GM13976 (cell line): ENCODE measurements around the gene SRPK3.

Experiments used
- DNase-seq: peaks from one replicate; pipeline ENCODE4 v3.0.0; 2012; ENCODE audit warnings: low spot score
- CTCF ChIP-seq: IDR thresholded peaks from 2 replicates; pipeline ENCODE4 v1.5.1; 2012; ENCODE audit warnings: borderline replicate concordance, mild to moderate bottlenecking; ENCODE audit not compliant: insufficient read depth; ENCODE audit errors: extremely low read depth, missing control alignments, control extremely low read depth
- in situ Hi-C: fragments of 300-500 bp; cut with MboI; formaldehyde crosslinking; loops from one replicate; pipeline ENCODE4 v1.12.0; 2022; ENCODE audit warnings: low sequenced_read_pairs, mixed read lengths, inconsistent platforms; ENCODE audit not compliant: unreplicated experiment

Gene SRPK3

DNA sequence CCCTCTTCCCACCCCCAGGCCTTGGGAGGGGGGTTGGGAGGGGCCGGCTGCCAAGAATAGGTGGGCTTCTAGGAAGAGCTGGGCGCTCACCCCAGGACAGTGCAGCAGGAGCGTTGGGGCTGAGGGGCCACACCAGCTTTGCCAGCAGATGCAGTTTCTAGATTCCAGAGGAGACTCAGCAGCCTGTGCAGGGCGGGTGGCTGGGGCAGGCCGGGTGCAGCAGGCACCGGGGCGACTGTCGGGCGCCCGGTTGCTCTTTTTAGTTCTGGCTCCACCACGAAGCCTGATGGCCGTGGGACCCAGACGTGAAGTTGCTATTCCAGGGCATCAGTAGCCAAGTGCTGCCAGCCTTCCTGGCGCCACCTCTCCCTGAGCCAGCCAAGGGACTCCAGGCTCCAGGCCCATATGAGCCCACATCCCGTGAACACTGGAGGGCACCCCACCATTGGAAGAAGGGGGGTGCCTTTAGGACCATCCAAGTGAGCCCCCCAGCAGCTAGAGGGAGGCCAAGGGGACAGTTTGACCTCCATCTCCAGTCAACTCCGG, 19.4 kb downstream of the SRPK3 start:
- in situ Hi-C loops: no loop called here
- no peak for TF ChIP-seq CTCF
- DNase-seq: no peak

DNA sequence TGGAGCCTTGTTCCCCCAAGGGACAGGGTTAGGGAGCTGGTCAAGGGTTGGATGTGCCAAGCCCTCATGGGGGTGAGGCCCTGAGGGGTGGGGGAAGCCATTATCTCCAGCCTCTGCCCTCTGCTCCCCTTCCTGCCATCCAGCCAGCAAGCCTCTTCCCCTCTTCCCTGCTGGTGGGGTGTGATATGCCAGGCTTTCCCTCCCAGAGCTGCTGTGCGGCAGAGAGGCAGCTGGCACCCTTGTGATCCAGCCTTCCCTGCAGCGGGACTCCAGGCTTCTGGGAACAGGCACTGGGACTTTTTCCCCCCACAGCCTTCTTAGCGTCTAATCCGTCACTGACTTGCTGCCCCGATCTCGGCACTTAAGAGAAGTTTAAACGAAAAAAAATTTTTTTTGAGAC, 19.9 kb downstream of the SRPK3 start:
- in situ Hi-C loops: no loop called here
- DNase-seq: no peak
- no peak for TF ChIP-seq CTCF

- no peak for TF ChIP-seq CTCF
- in situ Hi-C loops: no loop called here
- DNase-seq: no peak
These were observed 20.8 kb downstream of the SRPK3 start for GRCh38 chrX:153801669-153802068.

DNA sequence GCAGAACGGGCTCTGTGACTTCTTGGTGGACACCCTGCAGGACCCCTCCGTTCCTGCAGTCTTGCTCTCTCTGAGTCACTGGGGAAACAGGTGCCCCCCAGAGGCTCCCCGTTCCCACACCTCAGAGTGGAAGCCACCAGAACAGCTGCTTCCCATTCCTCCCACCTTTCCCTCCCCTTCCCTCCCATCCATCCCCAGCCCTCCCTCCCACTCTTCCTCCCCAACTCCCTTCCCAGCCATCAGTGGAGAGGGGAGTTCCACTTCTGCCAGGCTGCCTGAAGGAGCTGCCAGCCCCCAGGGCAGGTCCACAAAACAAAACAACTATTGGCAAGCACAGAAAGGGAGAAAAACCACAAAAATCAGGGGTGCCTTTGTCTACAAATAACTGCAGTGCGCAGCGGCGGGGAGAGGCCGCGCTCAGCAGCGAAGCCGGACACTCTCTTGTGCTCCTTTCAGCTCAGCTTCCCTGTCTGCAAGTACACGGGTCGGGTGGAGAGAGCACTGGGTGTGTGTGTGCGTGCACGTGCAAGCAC, 21.7 kb downstream of the SRPK3 start:
- no peak for TF ChIP-seq CTCF
- in situ Hi-C loops: no loop called here
- no peak for DNase-seq

DNA sequence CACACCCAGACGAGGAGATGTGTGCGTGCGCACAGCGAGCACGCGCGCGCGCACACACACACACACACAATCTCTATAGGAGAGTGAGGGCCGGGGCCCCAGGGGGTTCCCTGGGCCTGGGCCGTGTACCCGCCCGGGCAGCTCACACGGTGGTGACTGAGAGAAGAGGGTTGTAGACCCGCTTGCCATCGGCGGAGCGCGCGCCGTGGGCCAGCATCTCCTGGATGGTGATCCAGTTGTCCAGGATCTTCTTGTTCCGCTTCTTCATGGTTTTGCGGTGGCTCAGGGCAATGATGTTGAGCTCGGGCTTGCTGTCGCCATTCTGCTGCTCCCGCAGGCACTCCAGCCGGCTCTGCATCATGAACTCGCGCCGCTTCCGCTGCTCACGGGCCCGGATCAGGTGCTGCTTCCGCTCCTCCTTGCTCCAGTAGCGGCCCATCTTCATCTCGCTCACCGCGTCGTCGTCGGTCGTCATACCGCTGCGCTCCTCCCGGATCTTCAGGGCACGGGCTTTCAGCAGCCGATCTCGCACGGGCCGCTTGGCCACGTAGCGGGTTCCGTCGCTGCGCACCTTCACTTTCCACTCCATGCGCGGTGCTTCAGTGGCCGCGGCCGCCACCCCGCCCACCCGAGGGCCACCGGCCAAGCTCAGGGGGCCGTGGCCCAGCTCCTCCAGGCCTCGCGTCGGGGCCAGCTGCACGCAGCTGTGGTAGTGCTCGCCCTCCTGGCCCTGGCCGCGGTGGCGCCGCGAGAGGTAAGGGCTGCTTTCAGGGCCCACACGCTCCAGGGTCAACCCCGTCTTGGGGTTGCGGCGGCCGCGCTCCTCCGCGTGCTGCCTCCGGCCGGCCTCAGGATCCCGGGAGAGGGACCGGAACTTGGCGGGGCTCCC, 22.6 kb downstream of the SRPK3 start:
- no peak for DNase-seq
- in situ Hi-C loops: no loop called here
- no peak for TF ChIP-seq CTCF

- in situ Hi-C loops: no loop called here
- DNase-seq: no peak
- TF ChIP-seq CTCF: no peak
These were observed 23.3 kb downstream of the SRPK3 start for GRCh38 chrX:153804100-153804595.
